Neural progenitor cell (in vitro differentiated cells): ENCODE results near the gene CERS6. TPM values are rescaled to one million over a fixed set of nuclear protein-coding genes. Genes with fewer than 3 reads are reported as not detected.

Experiments used
- DNase-seq: peaks from one replicate; pipeline ENCODE4 v3.0.0-alpha.2; 2016; ENCODE audit warnings: low spot score
- H2AFZ ChIP-seq: fragments of 200-600 bp; sonication (generic); replicated peaks from 2 replicates; pipeline ENCODE4 v1.6.1; 2016; ENCODE audit warnings: antibody characterized with exemption
- H3F3A ChIP-seq: fragments of 200-600 bp; sonication (generic); 2 replicates; pipeline ENCODE4 v1.6.1; 2016; ENCODE audit warnings: antibody characterized with exemption, low read depth
- H3K27ac ChIP-seq: fragments of 200-600 bp; sonication (generic); 2 replicates; pipeline ENCODE4 v1.5.1; 2016; ENCODE audit warnings: mild to moderate bottlenecking
- H3K27me3 ChIP-seq: fragments of 200-600 bp; sonication (generic); 2 replicates; pipeline ENCODE4 v1.6.1; 2016; ENCODE audit warnings: mild to moderate bottlenecking, moderate library complexity
- H3K36me3 ChIP-seq: fragments of 200-600 bp; sonication (generic); 2 replicates; pipeline ENCODE4 v1.5.1; 2016
- H3K4me1 ChIP-seq: fragments of 200-600 bp; sonication (generic); 2 replicates; pipeline ENCODE4 v1.6.1; 2016; ENCODE audit warnings: mixed run types
- H3K4me2 ChIP-seq: fragments of 200-600 bp; sonication (generic); 2 replicates; pipeline ENCODE4 v1.6.1; 2016
- H3K4me3 ChIP-seq: fragments of 200-600 bp; sonication (generic); 2 replicates; pipeline ENCODE4 v1.5.1; 2016
- H3K79me2 ChIP-seq: fragments of 200-600 bp; sonication (generic); 2 replicates; pipeline ENCODE4 v1.6.1; 2016; ENCODE audit warnings: low read depth
- H3K9ac ChIP-seq: fragments of 200-600 bp; sonication (generic); 2 replicates; pipeline ENCODE4 v1.6.1; 2016
- H3K9me3 ChIP-seq: fragments of 200-600 bp; sonication (generic); 2 replicates; pipeline ENCODE4 v1.5.1; 2016; ENCODE audit warnings: low read depth
- H4K20me1 ChIP-seq: fragments of 200-600 bp; sonication (generic); 2 replicates; pipeline ENCODE4 v1.6.1; 2016; ENCODE audit warnings: low read depth
- H3K27ac Mint-ChIP-seq: 3 replicates; pipeline ENCODE4 v1.8.0; 2021; ENCODE audit warnings: mixed read lengths
- H3K27me3 Mint-ChIP-seq: 2 replicates; pipeline ENCODE4 v1.8.0; 2022; ENCODE audit warnings: low read depth, mild to moderate bottlenecking, inconsistent platforms, moderate library complexity, mixed read lengths; ENCODE audit not compliant: insufficient read depth
- H3K36me3 Mint-ChIP-seq: 3 replicates; pipeline ENCODE4 v1.8.0; 2021; ENCODE audit warnings: mixed read lengths
- H3K4me1 Mint-ChIP-seq: 3 replicates; pipeline ENCODE4 v1.8.0; 2021; ENCODE audit warnings: mixed read lengths
- H3K4me3 Mint-ChIP-seq: 3 replicates; pipeline ENCODE4 v1.8.0; 2021; ENCODE audit warnings: mild to moderate bottlenecking, moderate library complexity, mixed read lengths
- H3K9me3 Mint-ChIP-seq: 3 replicates; pipeline ENCODE4 v1.8.0; 2020; ENCODE audit warnings: mixed read lengths
- EZH2 ChIP-seq: fragments of 200-600 bp; sonication (generic); IDR thresholded peaks from 2 replicates; pipeline ENCODE4 v1.6.1; 2017; ENCODE audit warnings: antibody characterized with exemption, mild to moderate bottlenecking, moderate library complexity
- EZH2phosphoT487 ChIP-seq: fragments of 200-600 bp; sonication (generic); IDR thresholded peaks from 2 replicates; pipeline ENCODE4 v1.6.1; 2017; ENCODE audit warnings: antibody characterized with exemption
- total RNA-seq: library from RNA; depleted of rRNA; stranded (reverse); fragments of >200 nt; gene quantifications from 2 replicates; pipeline ENCODE4 v1.2.3, GENCODE V29; 2015; ENCODE audit warnings: low replicate concordance
- TF ChIP-seq, protein P1 (sequence below): fragments of 200-600 bp; sonication (generic); IDR thresholded peaks from 2 replicates; pipeline ENCODE4 v1.5.1; 2017; ENCODE audit warnings: antibody characterized with exemption, mild to moderate bottlenecking

CERS6 gene
- total RNA-seq, 1 donor from 2014 or later, result 50.8 TPM

DNA sequence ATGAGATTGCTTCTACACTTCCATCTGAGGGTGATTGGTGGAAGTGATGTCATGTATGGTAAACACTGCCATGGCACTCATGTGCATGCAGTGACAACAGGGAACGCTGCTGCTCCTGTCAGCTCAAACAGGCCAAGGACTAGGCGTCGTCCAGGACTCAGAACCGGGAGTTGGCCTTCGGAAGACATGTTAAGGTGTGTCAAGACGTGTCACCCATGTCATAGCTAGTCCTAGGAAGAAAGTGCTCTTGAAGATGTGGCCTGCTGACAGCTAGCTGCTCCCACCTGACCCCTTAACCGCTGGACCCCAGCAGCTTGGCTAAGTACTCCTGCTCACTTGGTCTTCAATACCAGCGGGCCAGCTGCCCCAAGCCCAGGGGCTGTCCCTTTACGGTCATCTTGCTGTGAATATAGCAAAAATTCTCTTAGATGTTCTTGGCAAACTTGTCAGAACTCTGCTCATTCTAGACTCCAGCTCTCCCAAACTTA lies 340.1 kb downstream of the CERS6 start:
- Histone ChIP-seq H3K4me3 (no peak overlapping the region), H4K20me1 (no peaks in the 10 kb centered on the region), H3K27me3 (no peaks in the 10 kb centered on the region), H3K27ac (no peak overlapping the region), H3K36me3 (no peaks in the 10 kb centered on the region), H3K9ac (no peak overlapping the region), H3K9me3 (no peaks in the 10 kb centered on the region), H3F3A (no peaks in the 10 kb centered on the region), H2AFZ (no peak overlapping the region), H3K4me1 (peaks cover 18% of the 10 kb centered on the region), H3K79me2 (no peaks in the 10 kb centered on the region), H3K4me2 (no peak overlapping the region)
- Mint-ChIP-seq H3K27me3 (peaks cover 2% of the 10 kb centered on the region), H3K36me3 (no peaks in the 10 kb centered on the region), H3K27ac (no peak overlapping the region), H3K9me3 (peaks cover 3% of the 10 kb centered on the region), H3K4me3 (no peak overlapping the region), H3K4me1 (peaks cover 21% of the 10 kb centered on the region)
- no peak for TF ChIP-seq EZH2
- DNase-seq, result no peak

DNA sequence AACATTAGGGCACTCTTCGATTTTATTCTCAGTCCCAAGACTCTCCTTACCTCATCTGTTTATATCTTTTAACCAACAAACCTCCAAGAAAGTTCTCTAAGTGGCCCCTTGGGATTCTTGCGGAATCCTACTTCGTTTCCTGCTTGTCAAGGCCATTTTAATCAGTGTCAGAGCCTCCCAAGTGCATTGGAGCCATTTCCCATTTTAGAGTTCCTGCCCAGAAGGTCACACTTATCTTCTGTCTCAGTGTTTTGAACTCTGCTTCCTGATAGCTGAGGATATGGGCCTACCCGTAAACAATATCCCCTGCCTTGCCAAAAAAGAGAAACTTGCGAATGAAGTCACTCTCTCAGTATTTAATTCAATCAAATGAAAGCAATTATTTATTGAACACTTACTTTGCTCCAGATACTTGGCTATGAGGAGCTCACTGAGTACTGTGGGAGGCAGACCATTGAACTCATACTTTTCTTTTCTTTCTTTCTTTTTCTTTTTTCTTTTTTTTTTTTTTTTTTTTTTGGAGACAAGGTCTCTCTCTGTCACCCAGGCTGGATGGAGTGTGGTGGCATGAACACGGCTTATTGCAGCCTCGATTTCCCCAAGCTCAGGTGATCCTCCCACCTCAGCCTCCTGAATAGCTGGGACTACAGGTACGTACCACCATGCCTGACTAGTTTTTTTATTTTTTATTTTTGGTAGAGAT lies 340.7 kb downstream of the CERS6 start:
- Mint-ChIP-seq H3K4me1 (peaks cover 24% of the 10 kb centered on the region), H3K27me3 (peaks cover 2% of the 10 kb centered on the region), H3K36me3 (no peaks in the 10 kb centered on the region), H3K27ac (no peak overlapping the region), H3K4me3 (no peak overlapping the region), H3K9me3 (peaks cover 3% of the 10 kb centered on the region)
- Histone ChIP-seq H4K20me1 (no peaks in the 10 kb centered on the region), H2AFZ (no peak overlapping the region), H3K79me2 (no peaks in the 10 kb centered on the region), H3K27me3 (no peaks in the 10 kb centered on the region), H3K9me3 (no peaks in the 10 kb centered on the region), H3K4me3 (no peak overlapping the region), H3K4me1 (peaks cover 21% of the 10 kb centered on the region), H3K9ac (no peak overlapping the region), H3K27ac (no peak overlapping the region), H3K36me3 (no peaks in the 10 kb centered on the region), H3F3A (no peaks in the 10 kb centered on the region), H3K4me2 (no peak overlapping the region)
- DNase-seq, result no peak
- TF ChIP-seq, protein P1, sequence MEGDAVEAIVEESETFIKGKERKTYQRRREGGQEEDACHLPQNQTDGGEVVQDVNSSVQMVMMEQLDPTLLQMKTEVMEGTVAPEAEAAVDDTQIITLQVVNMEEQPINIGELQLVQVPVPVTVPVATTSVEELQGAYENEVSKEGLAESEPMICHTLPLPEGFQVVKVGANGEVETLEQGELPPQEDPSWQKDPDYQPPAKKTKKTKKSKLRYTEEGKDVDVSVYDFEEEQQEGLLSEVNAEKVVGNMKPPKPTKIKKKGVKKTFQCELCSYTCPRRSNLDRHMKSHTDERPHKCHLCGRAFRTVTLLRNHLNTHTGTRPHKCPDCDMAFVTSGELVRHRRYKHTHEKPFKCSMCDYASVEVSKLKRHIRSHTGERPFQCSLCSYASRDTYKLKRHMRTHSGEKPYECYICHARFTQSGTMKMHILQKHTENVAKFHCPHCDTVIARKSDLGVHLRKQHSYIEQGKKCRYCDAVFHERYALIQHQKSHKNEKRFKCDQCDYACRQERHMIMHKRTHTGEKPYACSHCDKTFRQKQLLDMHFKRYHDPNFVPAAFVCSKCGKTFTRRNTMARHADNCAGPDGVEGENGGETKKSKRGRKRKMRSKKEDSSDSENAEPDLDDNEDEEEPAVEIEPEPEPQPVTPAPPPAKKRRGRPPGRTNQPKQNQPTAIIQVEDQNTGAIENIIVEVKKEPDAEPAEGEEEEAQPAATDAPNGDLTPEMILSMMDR, result no peak
- TF ChIP-seq EZH2, result no peak
- no peak for TF ChIP-seq EZH2phosphoT487

DNA sequence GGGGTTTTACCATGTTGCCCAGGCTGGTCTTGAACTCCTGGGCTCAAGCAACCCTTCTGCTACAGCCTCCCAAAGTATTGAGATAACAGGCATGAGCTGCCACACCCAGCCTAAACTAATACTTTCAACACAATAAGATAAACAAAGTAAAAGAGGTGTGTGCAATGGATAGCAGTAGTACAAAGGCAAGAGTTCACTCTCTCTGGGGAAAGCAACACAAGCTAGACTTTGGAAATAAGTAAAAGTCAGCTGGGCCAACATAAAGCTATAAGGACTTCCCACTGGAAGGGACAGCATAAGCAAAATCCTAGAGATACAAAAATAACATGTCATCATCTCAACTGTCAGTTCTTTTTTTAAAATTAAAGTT lies 341.2 kb downstream of the CERS6 start:
- H3K4me1 Mint-ChIP-seq, result peaks cover 29% of the 10 kb centered on the region
- Histone ChIP-seq H3K27ac (no peak overlapping the region), H3K9ac (no peak overlapping the region), H4K20me1 (no peaks in the 10 kb centered on the region), H3K4me3 (no peak overlapping the region), H3K79me2 (no peaks in the 10 kb centered on the region), H3F3A (no peaks in the 10 kb centered on the region), H3K9me3 (no peaks in the 10 kb centered on the region), H3K4me2 (no peak overlapping the region), H3K36me3 (no peaks in the 10 kb centered on the region), H2AFZ (no peak overlapping the region), H3K4me1 (peaks cover 26% of the 10 kb centered on the region), H3K27me3 (no peaks in the 10 kb centered on the region)
- H3K9me3 Mint-ChIP-seq, result peaks cover 3% of the 10 kb centered on the region
- TF ChIP-seq, protein P1, result no peak
- TF ChIP-seq EZH2phosphoT487 (no peak), EZH2 (no peak)
- DNase-seq, result no peak
- no peaks in the 10 kb centered on the region for H3K36me3 Mint-ChIP-seq
- H3K27me3 Mint-ChIP-seq, result peaks cover 2% of the 10 kb centered on the region
- no peak overlapping the region for H3K4me3 Mint-ChIP-seq
- no peak overlapping the region for H3K27ac Mint-ChIP-seq
